Activated CD4-positive, alpha-beta memory T cell treated with anti-CD3 and anti-CD28 coated beads for 36 hours (primary cell): ENCODE data around the gene KRTAP9-2. TPM values are rescaled to one million over a fixed set of nuclear protein-coding genes. Genes with fewer than 3 reads are reported as not detected.
"Not testable (repeated sequence)": the region's sequence is repeated elsewhere in the genome, so short reads cannot be mapped to it uniquely, and the experiment has no call there.

Experiments used
- CTCF ChIA-PET: fragments of 350-600 bp; sonication (Branson Sonifier 250); formaldehyde crosslinking; loops from one replicate; lab custom pipeline; 2021; ENCODE audit warnings: antibody characterized with exemption, inconsistent platforms; lab: Charles Lee
- POLR2A ChIA-PET: fragments of 350-600 bp; sonication (Branson Sonifier 250); formaldehyde crosslinking; loops from one replicate; lab custom pipeline; 2021; ENCODE audit warnings: antibody characterized with exemption; lab: Charles Lee
- DNase-seq: peaks from one replicate; pipeline ENCODE4 v3.0.0-alpha.2; 2020
- H3K27ac Mint-ChIP-seq: one replicate; pipeline ENCODE4 v1.8.0; 2021; ENCODE audit warnings: mixed read lengths
- H3K27me3 Mint-ChIP-seq: one replicate; pipeline ENCODE4 v1.8.0; 2021; ENCODE audit warnings: mixed read lengths
- H3K36me3 Mint-ChIP-seq: one replicate; pipeline ENCODE4 v1.8.0; 2021; ENCODE audit warnings: mixed read lengths
- H3K4me1 Mint-ChIP-seq: one replicate; pipeline ENCODE4 v1.8.0; 2021; ENCODE audit warnings: low read depth, mixed read lengths
- H3K4me3 Mint-ChIP-seq: one replicate; pipeline ENCODE4 v1.8.0; 2021; ENCODE audit warnings: mild to moderate bottlenecking, mixed read lengths
- H3K9me3 Mint-ChIP-seq: one replicate; pipeline ENCODE4 v1.8.0; 2021; ENCODE audit warnings: mixed read lengths
- intact Hi-C: fragments of 100-400 bp; cut with micrococcal nuclease; formaldehyde crosslinking; loops from one replicate; pipeline ENCODE4 v1.15.1; 2023
- total RNA-seq, 2 experiments: library from RNA; stranded (reverse); gene quantifications; one replicate each; pipeline ENCODE4 v1.2.3, GENCODE V29; 2021

Gene KRTAP9-2
- total RNA-seq, 2 experiments from 2014 or later = not detected

- H3K9me3 Mint-ChIP-seq, POLR2A ChIA-PET, H3K27me3 Mint-ChIP-seq, intact Hi-C loops, DNase-seq, H3K4me3 Mint-ChIP-seq, H3K36me3 Mint-ChIP-seq, H3K27ac Mint-ChIP-seq, H3K4me1 Mint-ChIP-seq, CTCF ChIA-PET: not testable (repeated sequence)
Measured at GRCh38 chr17:41246995-41247787, 20.7 kb downstream of the KRTAP9-2 start.

DNA sequence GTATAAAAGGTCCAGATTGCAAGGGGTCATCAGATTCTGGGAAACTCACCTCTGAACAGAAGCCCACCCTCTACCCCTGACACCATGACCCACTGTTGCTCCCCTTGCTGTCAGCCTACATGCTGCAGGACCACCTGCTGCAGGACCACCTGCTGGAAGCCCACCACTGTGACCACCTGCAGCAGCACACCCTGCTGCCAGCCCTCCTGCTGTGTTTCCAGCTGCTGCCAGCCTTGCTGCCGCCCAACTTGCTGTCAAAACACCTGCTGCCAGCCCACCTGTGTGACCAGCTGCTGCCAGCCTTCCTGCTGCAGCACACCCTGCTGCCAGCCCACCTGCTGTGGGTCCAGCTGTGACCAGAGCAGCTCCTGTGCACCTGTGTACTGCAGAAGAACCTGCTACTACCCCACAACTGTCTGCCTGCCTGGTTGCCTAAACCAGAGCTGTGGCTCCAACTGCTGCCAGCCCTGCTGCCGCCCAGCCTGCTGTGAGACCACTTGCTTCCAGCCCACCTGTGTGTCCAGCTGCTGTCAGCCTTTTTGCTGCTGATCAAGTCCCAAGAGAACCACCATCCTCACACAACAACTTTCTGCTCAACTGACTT lies 23.3 kb downstream of the KRTAP9-2 start, which contains the start of gene KRTAP9-4:
KRTAP9-4 (plus strand) TSS at position 51 of the 604 bp plus-strand sequence; CDS start at position 85, 34 bp downstream.
- H3K4me3 Mint-ChIP-seq, intact Hi-C loops, H3K9me3 Mint-ChIP-seq, H3K27ac Mint-ChIP-seq, DNase-seq, H3K36me3 Mint-ChIP-seq, H3K4me1 Mint-ChIP-seq, H3K27me3 Mint-ChIP-seq, CTCF ChIA-PET, POLR2A ChIA-PET: not testable (repeated sequence)

GRCh38 chr17:41251261-41251660 lies 24.8 kb downstream of the KRTAP9-2 start:
- ChIA-PET CTCF (interaction anchor here (0.6 kb wide), 1 partner anchor 522 kb away, joined by 3 read pairs; no protein-coding TSS in a partner anchor), POLR2A (no interaction called here)
- Mint-ChIP-seq H3K9me3 (no peaks in the 10 kb centered on the region), H3K4me3 (no peak overlapping the region), H3K36me3 (no peaks in the 10 kb centered on the region), H3K4me1 (no peaks in the 10 kb centered on the region), H3K27ac (no peak overlapping the region), H3K27me3 (peaks cover 6% of the 10 kb centered on the region)
- DNase-seq = no peak
- intact Hi-C loops = no loop called here

DNA sequence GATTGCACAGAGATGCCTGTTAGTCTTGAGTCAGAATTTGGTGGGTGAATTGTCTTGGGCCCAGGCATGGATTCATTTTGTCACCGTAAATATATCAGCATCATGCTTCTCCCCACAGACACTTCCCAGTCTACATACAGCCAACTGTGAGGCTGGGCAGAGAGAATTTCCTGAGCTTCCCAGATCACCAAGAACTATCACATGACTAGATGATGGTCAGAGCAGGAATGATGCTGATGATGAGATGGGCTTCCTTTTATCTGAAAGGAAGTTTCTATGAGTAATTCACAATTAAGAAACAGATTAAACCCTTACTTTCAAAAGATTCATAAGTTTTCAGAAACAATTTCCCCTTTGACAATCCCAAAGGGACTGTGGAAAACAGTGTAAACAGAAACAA lies 28.4 kb downstream of the KRTAP9-2 start:
- Mint-ChIP-seq H3K27ac (no peak overlapping the region), H3K27me3 (peaks cover 13% of the 10 kb centered on the region), H3K4me1 (no peaks in the 10 kb centered on the region), H3K9me3 (no peaks in the 10 kb centered on the region), H3K36me3 (no peaks in the 10 kb centered on the region), H3K4me3 (no peak overlapping the region)
- intact Hi-C loops = no loop called here
- ChIA-PET CTCF (no interaction called here), POLR2A (no interaction called here)
- no peak for DNase-seq

- H3K27ac Mint-ChIP-seq, H3K4me3 Mint-ChIP-seq, POLR2A ChIA-PET, intact Hi-C loops, H3K36me3 Mint-ChIP-seq, CTCF ChIA-PET, DNase-seq, H3K9me3 Mint-ChIP-seq, H3K4me1 Mint-ChIP-seq: not testable (repeated sequence)
- H3K27me3 Mint-ChIP-seq = peaks cover 13% of the 10 kb centered on the region
Measured at GRCh38 chr17:41255381-41256290, 29.2 kb downstream of the KRTAP9-2 start, which contains the start of gene KRTAP9-9. KRTAP9-9 (plus strand) TSS chr17:41255384.

DNA sequence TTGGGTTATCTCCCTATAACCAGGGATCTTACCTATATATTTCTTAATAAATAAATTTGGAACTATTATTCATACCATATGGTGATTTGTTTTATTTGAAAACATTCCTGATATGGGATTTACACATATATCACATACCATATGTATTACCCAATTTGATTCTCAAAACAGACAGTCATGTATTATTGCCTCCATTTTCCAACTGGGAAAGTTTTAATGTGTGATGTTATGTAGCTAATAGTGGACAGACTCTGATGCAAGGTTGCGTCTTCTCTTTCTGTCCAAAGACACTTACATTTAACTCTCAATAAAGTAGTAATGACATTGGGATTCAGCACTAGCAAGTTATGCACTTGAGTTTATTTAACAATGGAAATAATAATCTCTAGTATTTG lies 29.8 kb downstream of the KRTAP9-2 start:
- Mint-ChIP-seq H3K9me3 (no peaks in the 10 kb centered on the region), H3K27me3 (peaks cover 14% of the 10 kb centered on the region), H3K36me3 (no peaks in the 10 kb centered on the region), H3K4me1 (peaks cover 7% of the 10 kb centered on the region), H3K27ac (no peak overlapping the region), H3K4me3 (no peak overlapping the region)
- intact Hi-C loops = no loop called here
- CTCF ChIA-PET = no interaction called here
- POLR2A ChIA-PET = no interaction called here
- DNase-seq = no peak

DNA sequence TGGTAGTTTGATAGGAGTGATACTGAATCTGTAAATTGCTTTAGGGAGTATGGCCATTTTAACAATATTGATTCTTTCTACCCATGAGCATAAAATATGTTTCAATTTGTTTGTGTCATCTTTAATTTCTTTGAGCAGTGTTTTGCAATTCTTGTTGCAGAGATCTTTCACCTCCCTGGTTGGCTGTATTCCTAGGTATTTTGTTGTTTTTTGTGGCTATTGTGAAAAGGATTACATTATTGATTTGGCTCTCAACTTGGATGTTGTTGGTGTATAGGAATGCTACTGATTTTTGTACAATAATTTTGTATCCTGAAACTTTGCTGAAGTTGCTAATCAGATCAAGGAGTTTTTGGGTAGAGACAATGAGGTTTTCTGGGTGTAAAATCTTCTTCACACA lies 32.0 kb downstream of the KRTAP9-2 start:
- CTCF ChIA-PET = no interaction called here
- intact Hi-C loops = no loop called here

GRCh38 chr17:41263212-41263611 lies 36.8 kb downstream of the KRTAP9-2 start:
- H3K9me3 Mint-ChIP-seq = no peaks in the 10 kb centered on the region
- peaks cover 4% of the 10 kb centered on the region for H3K27me3 Mint-ChIP-seq
- ChIA-PET CTCF (interaction anchor here (1.0 kb wide), 1 partner anchor 386 kb away, joined by 3 read pairs; no protein-coding TSS in a partner anchor), POLR2A (no interaction called here)
- intact Hi-C loops = no loop called here
- no peak overlapping the region for H3K4me3 Mint-ChIP-seq
- H3K4me1 Mint-ChIP-seq = peaks cover 11% of the 10 kb centered on the region
- no peak overlapping the region for H3K27ac Mint-ChIP-seq
- DNase-seq = no peak
- H3K36me3 Mint-ChIP-seq = no peaks in the 10 kb centered on the region

More for the DNA sequence above, 32.0 kb downstream of the KRTAP9-2 start:
- no peaks in the 10 kb centered on the region for H3K9me3 Mint-ChIP-seq
- H3K36me3 Mint-ChIP-seq = no peaks in the 10 kb centered on the region
- H3K27me3 Mint-ChIP-seq = peaks cover 14% of the 10 kb centered on the region
- no peak for DNase-seq
- no peak overlapping the region for H3K4me3 Mint-ChIP-seq
- H3K27ac Mint-ChIP-seq = no peak overlapping the region
- POLR2A ChIA-PET = no interaction called here
- H3K4me1 Mint-ChIP-seq = peaks cover 8% of the 10 kb centered on the region

DNA sequence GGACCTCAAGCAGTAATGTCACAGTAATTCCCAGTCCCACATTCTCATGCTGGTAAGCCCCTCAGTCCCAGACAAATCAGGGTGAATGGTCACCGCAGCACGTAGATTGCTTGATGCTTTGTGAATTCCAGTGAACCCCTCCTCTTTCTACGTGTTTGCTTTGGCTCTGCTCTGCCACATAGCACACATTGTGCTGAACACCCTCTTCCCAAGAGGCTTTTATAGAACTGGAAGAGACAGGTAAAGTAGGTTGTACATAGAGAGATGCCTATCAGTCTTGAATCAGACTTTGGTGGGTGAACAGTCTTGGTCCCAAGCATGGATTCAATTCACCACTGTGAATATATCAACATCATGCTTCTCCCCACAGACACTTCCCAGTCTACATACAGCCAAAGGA lies 38.2 kb downstream of the KRTAP9-2 start:
- intact Hi-C loops = loop anchor here (1.0 kb wide), 1 partner anchor 12 kb away; no protein-coding TSS in a partner anchor
- H3K4me3 Mint-ChIP-seq = no peak overlapping the region
- H3K36me3 Mint-ChIP-seq = no peaks in the 10 kb centered on the region
- POLR2A ChIA-PET = no interaction called here
- no peaks in the 10 kb centered on the region for H3K9me3 Mint-ChIP-seq
- H3K4me1 Mint-ChIP-seq = peaks cover 11% of the 10 kb centered on the region
- no peak for DNase-seq
- CTCF ChIA-PET = no interaction called here
- H3K27me3 Mint-ChIP-seq = peaks cover 4% of the 10 kb centered on the region
- no peak overlapping the region for H3K27ac Mint-ChIP-seq

DNA sequence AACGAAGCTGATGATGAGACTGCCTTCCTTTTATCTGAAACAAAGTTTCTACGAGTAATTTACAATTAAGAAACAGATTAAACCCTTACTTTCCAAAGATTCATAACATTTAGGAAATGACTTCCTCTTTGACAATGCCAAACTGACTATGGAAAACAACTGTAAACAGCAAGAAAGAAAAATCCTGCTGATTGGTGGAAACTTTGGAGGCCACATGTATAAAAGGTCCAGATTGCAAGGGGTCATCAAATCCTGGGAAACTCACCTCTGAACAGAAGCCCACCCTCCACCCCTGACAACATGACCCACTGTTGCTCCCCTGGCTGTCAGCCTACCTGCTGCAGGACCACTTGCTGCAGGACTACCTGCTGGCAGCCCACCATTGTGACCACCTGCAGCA lies 38.6 kb downstream of the KRTAP9-2 start, which contains the start of gene KRTAP9-6:
KRTAP9-6 (plus strand) TSS at position 301 of the 400 bp plus-strand sequence; CDS start at position 301, 0 bp downstream.
- ChIA-PET CTCF (no interaction called here), POLR2A (no interaction called here)
- Mint-ChIP-seq H3K4me1 (peaks cover 10% of the 10 kb centered on the region), H3K9me3 (no peaks in the 10 kb centered on the region), H3K27me3 (peaks cover 4% of the 10 kb centered on the region), H3K4me3 (no peak within 1 kb of the TSS), H3K27ac (no peak within 1 kb of the TSS), H3K36me3 (no peaks in the 10 kb centered on the region)
- intact Hi-C loops = no loop called here
- DNase-seq = no peak

- CTCF ChIA-PET = no interaction called here
- no peak overlapping the region for H3K4me3 Mint-ChIP-seq
Measured at GRCh38 chr17:41267711-41268110, 41.3 kb downstream of the KRTAP9-2 start.

DNA sequence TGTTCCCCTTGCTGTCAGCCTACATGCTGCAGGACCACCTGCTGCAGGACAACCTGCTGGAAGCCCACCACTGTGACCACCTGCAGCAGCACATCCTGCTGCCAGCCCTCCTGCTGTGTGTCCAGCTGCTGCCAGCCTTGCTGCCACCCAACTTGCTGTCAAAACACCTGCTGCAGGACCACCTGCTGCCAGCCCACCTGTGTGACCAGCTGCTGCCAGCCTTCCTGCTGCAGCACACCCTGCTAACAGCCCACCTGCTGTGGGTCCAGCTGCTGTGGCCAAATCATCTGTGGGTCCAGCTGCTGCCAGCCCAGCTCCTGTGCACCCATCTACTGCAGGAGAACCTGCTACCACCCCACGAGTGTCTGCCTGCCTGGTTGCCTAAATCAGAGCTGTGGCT lies 44.9 kb downstream of the KRTAP9-2 start:
- H3K27me3 Mint-ChIP-seq, CTCF ChIA-PET, POLR2A ChIA-PET, DNase-seq, intact Hi-C loops, H3K9me3 Mint-ChIP-seq, H3K36me3 Mint-ChIP-seq, H3K4me1 Mint-ChIP-seq, H3K4me3 Mint-ChIP-seq, H3K27ac Mint-ChIP-seq: not testable (repeated sequence)

More at GRCh38 chr17:41267711-41268110, 41.3 kb downstream of the KRTAP9-2 start:
- H3K27ac Mint-ChIP-seq = no peak overlapping the region
- H3K27me3 Mint-ChIP-seq = peaks cover 3% of the 10 kb centered on the region
- peaks cover 10% of the 10 kb centered on the region for H3K4me1 Mint-ChIP-seq
- no peak for DNase-seq
- H3K9me3 Mint-ChIP-seq = no peaks in the 10 kb centered on the region
- no peaks in the 10 kb centered on the region for H3K36me3 Mint-ChIP-seq
- intact Hi-C loops = no loop called here
- POLR2A ChIA-PET = no interaction called here
